KMS-11 (cell line): ENCODE results near the gene MCOLN3.

ENCODE experiments used
- H2AFZ ChIP-seq: fragments of 200-600 bp; sonication (generic); 2 replicates; pipeline ENCODE4 v1.6.1; 2016; ENCODE audit warnings: antibody characterized with exemption, mixed run types, low read depth
- H3K27ac ChIP-seq: fragments of 200-600 bp; sonication (generic); 2 replicates; pipeline ENCODE4 v1.6.1; 2016; ENCODE audit warnings: mild to moderate bottlenecking, mixed run types
- H3K27me3 ChIP-seq: fragments of 200-600 bp; sonication (generic); 2 replicates; pipeline ENCODE4 v1.6.1; 2017; ENCODE audit warnings: mild to moderate bottlenecking, low read depth, mixed run types, moderate library complexity; ENCODE audit not compliant: insufficient read depth
- H3K36me3 ChIP-seq: fragments of 200-600 bp; sonication (generic); 2 replicates; pipeline ENCODE4 v1.6.1; 2017; ENCODE audit warnings: mild to moderate bottlenecking, mixed run types; ENCODE audit not compliant: insufficient read depth
- H3K4me1 ChIP-seq: fragments of 200-600 bp; sonication (generic); 2 replicates; pipeline ENCODE4 v1.6.1; 2016; ENCODE audit warnings: mild to moderate bottlenecking, low read depth, mixed run types; ENCODE audit not compliant: poor library complexity, severe bottlenecking
- H3K4me2 ChIP-seq: fragments of 200-600 bp; sonication (generic); 2 replicates; pipeline ENCODE4 v1.7.0; 2016; ENCODE audit warnings: mild to moderate bottlenecking, mixed run types
- H3K4me3 ChIP-seq: fragments of 200-600 bp; sonication (generic); IDR thresholded peaks from 2 replicates; pipeline ENCODE4 v1.6.1; 2017; ENCODE audit warnings: low read depth, low read length, mixed read lengths; ENCODE audit not compliant: insufficient read depth
- H3K79me2 ChIP-seq: fragments of 200-600 bp; sonication (generic); 2 replicates; pipeline ENCODE4 v1.6.1; 2016; ENCODE audit warnings: low read depth, mixed run types; ENCODE audit not compliant: insufficient read depth
- H3K9ac ChIP-seq: fragments of 200-600 bp; sonication (generic); 2 replicates; pipeline ENCODE4 v1.6.1; 2016; ENCODE audit warnings: mild to moderate bottlenecking, mixed run types
- H4K20me1 ChIP-seq: fragments of 200-600 bp; sonication (generic); 2 replicates; pipeline ENCODE4 v1.6.1; 2016; ENCODE audit warnings: mild to moderate bottlenecking, mixed run types; ENCODE audit not compliant: insufficient read depth
- CTCF ChIP-seq: fragments of 200-600 bp; sonication (generic); conservative IDR thresholded peaks from 2 replicates; pipeline ENCODE4 v1.6.1; 2017; ENCODE audit warnings: low read depth, mild to moderate bottlenecking, antibody characterized with exemption, low read length, moderate library complexity, mixed read lengths

MCOLN3 gene

DNA sequence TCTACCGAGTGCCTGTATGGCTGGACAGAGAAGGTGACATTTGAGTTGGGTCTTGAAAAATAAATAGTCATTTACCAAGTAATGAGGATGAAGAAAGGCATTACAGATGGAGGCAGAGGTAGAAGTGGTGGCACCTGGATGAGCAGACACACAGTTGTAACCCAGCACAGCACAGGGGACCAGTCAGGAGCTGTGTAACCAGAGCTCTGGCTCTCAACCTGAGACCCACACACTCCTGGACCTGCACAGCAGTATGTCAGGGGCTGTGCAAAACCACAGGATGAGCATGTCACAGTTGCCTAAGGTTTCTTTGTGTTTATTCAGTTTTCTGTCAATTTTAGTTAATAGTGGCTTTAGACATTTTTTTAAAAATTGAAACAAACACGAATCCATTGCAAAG, 11.3 kb upstream of the MCOLN3 start:
- Histone ChIP-seq H4K20me1 (no peaks in the 10 kb centered on the region), H3K36me3 (no peaks in the 10 kb centered on the region), H3K27ac (no peak overlapping the region), H3K27me3 (no peaks in the 10 kb centered on the region), H3K9ac (no peak overlapping the region), H3K4me3 (no peak overlapping the region), H3K4me2 (no peak overlapping the region), H3K79me2 (no peaks in the 10 kb centered on the region), H3K4me1 (peaks cover 4% of the 10 kb centered on the region), H2AFZ (no peak overlapping the region)
- TF ChIP-seq CTCF = no peak

DNA sequence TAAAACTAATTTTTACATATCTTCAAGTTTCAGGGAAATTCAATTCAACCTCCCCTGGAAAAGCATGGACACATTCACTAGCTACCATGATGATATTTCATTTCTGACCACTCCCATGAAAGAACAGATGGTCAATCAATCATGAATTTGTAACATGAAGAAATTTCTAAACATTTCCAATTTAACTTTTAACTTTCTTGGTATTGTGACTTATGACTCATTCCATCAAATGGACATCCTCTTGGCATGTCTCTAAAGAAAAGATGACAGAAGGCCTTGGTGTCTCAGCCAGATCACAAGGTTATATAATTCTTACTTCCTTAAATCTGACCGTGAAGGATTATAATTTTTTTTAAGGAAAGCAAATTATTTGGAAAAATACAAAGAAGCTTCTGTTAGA, 10.5 kb upstream of the MCOLN3 start:
- no peak overlapping the region for H2AFZ ChIP-seq
- no peak overlapping the region for H3K4me3 ChIP-seq
- peaks cover 4% of the 10 kb centered on the region for H3K4me1 ChIP-seq
- TF ChIP-seq CTCF = no peak
- no peak overlapping the region for H3K9ac ChIP-seq
- no peaks in the 10 kb centered on the region for H4K20me1 ChIP-seq
- H3K79me2 ChIP-seq = no peaks in the 10 kb centered on the region
- no peak overlapping the region for H3K4me2 ChIP-seq
- no peaks in the 10 kb centered on the region for H3K27me3 ChIP-seq
- no peak overlapping the region for H3K27ac ChIP-seq
- no peaks in the 10 kb centered on the region for H3K36me3 ChIP-seq

DNA sequence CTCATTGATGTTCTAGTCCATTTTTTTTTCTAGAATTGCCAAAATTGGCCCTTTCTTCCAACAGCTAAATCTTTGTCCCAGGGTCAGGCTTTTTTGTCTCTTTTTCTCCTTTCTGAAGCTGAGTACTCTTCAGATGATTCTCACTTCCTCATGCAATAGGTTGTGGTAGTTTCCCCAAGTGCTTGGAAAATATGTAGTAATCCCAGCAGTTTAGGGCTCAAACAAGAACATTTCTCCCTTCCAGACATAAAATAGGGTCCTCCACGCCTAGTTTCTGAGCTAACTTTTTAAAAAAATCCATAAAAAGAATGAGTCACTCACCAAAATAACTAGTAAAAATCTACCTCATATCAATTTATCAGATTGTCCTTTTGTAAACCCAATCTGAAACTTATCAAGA, 10.0 kb upstream of the MCOLN3 start:
- no peak overlapping the region for H2AFZ ChIP-seq
- H3K27ac ChIP-seq = no peak overlapping the region
- H3K27me3 ChIP-seq = no peaks in the 10 kb centered on the region
- TF ChIP-seq CTCF = no peak
- H3K36me3 ChIP-seq = no peaks in the 10 kb centered on the region
- no peaks in the 10 kb centered on the region for H3K79me2 ChIP-seq
- peaks cover 4% of the 10 kb centered on the region for H3K4me1 ChIP-seq
- H3K4me3 ChIP-seq = no peak overlapping the region
- no peaks in the 10 kb centered on the region for H4K20me1 ChIP-seq
- no peak overlapping the region for H3K4me2 ChIP-seq
- H3K9ac ChIP-seq = no peak overlapping the region

DNA sequence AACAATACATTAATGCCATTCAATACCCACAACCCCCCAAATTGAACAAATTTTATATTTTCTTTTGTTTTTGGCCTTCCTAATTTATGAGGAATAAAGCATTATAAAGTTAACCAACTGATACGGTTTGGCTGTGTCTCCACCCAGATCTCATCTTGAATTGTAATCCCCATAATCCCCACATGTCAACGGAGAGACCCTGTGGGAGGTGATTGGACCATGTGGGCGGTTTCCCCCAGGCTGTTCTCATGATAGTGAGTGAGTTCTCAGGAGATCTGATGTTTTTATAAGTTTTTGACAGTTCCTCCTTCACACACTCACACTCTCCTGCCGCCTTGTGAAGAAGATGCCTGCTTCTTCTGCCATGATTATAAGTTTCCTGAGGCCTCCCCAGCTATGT, 6.4 kb upstream of the MCOLN3 start:
- no peak for TF ChIP-seq CTCF
- Histone ChIP-seq H3K4me3 (no peak overlapping the region), H3K27me3 (no peaks in the 10 kb centered on the region), H3K36me3 (no peaks in the 10 kb centered on the region), H3K27ac (no peak overlapping the region), H3K79me2 (no peaks in the 10 kb centered on the region), H3K9ac (no peak overlapping the region), H2AFZ (no peak overlapping the region), H4K20me1 (no peaks in the 10 kb centered on the region), H3K4me2 (no peak overlapping the region), H3K4me1 (no peaks in the 10 kb centered on the region)

GRCh38 chr1:85049735-85050166, 1.5 kb upstream of the MCOLN3 start:
- no peak overlapping the region for H2AFZ ChIP-seq
- no peaks in the 10 kb centered on the region for H3K4me1 ChIP-seq
- no peak overlapping the region for H3K9ac ChIP-seq
- no peak for TF ChIP-seq CTCF
- no peaks in the 10 kb centered on the region for H4K20me1 ChIP-seq
- H3K36me3 ChIP-seq = no peaks in the 10 kb centered on the region
- H3K4me3 ChIP-seq = no peak overlapping the region
- H3K79me2 ChIP-seq = no peaks in the 10 kb centered on the region
- no peak overlapping the region for H3K4me2 ChIP-seq
- no peaks in the 10 kb centered on the region for H3K27me3 ChIP-seq
- no peak overlapping the region for H3K27ac ChIP-seq
